ENCODE measurements around the gene DGKB.

DNA sequence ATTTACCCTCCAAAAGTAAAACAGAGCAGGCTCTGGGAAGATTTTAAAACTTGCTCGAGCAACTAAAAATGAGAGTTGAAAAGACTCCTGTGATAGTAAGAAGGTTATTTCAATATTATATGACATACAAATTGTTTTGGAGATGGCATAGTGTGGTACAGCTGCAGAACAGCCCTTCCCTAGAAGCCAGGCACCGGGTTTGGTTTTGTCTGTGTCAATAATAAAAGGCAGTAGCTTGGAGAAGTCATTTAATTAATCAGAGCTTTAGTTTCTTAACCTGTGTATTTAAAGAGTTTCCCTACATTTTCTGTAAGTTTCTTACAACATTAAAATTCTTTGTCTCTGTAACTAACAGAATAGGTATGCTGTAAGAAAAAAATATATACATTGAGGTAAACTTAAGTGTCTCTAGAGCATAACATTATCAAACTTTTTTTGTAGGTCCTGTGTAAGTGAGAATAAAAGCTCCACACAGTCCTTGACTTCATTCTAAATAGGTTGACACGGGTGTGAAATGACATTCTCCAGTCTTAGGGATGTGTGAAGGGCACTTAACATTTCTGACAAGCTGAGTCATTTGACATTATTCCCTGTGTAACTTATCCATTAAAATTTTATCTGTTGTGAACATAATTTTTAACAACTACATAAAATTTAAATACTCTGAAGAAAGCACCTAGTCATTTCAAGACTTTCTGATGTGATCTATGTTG is 488.1 kb downstream of the DGKB start:
- TF ChIP-seq POLR2A (IDR thresholded peaks at IDR 0.05; ENCODE audit: low read depth, low read length) (no peak), POLR2AphosphoS5 (IDR thresholded peaks at IDR 0.05; ENCODE audit: low read depth, low read length) (no peak), TAF1 (IDR thresholded peaks at IDR 0.05; ENCODE audit: low read depth, low read length) (no peak), POU2F2 (IDR thresholded peaks at IDR 0.05; ENCODE audit: low read depth, low read length) (no peak), PAX5 (IDR thresholded peaks at IDR 0.05; ENCODE audit: insufficient read depth, low read length, severe bottlenecking) (no peak)
